NT2/D1 (cell line): ENCODE results near the gene FOXC1.
A peak's percentile ranks its signal among the peaks of the same experiment; 100 is the strongest.

Experiments used
- DNase-seq: peaks from one replicate; pipeline ENCODE4 v3.0.0-alpha.2; 2011; ENCODE audit warnings: low read depth, low spot score
- H3K27me3 ChIP-seq: 2 replicates; pipeline ENCODE4 v1.6.0; 2011; ENCODE audit warnings: mild to moderate bottlenecking; ENCODE audit not compliant: insufficient read length, insufficient read depth
- H3K36me3 ChIP-seq: 2 replicates; pipeline ENCODE4 v1.6.1; 2011; ENCODE audit warnings: mild to moderate bottlenecking, low read length, mixed read lengths; ENCODE audit not compliant: insufficient read depth, insufficient read length
- H3K4me1 ChIP-seq: 2 replicates; pipeline ENCODE4 v1.5.1; 2011; ENCODE audit not compliant: insufficient read depth, insufficient read length
- H3K4me3 ChIP-seq: 2 replicates; pipeline ENCODE4 v1.5.1; 2011; ENCODE audit warnings: low read depth; ENCODE audit not compliant: insufficient read length
- H3K9ac ChIP-seq: 2 replicates; pipeline ENCODE4 v1.6.0; 2011; ENCODE audit warnings: low read depth; ENCODE audit not compliant: insufficient read length
- H3K9me3 ChIP-seq: 2 replicates; pipeline ENCODE4 v1.5.1; 2011; ENCODE audit warnings: mild to moderate bottlenecking, low read length; ENCODE audit not compliant: insufficient read depth
- SUZ12 ChIP-seq: IDR thresholded peaks from 2 replicates; pipeline ENCODE4 v1.6.1; 2011; ENCODE audit not compliant: insufficient read length, insufficient read depth; ENCODE audit errors: extremely low read depth
- YY1 ChIP-seq: IDR thresholded peaks from 2 replicates; pipeline ENCODE4 v1.6.1; 2011; ENCODE audit not compliant: insufficient read length, insufficient read depth
- ZNF274 ChIP-seq: IDR thresholded peaks from 2 replicates; pipeline ENCODE4 v1.6.1; 2011; ENCODE audit warnings: mild to moderate bottlenecking, low read depth, low read length

The FOXC1 gene

DNA sequence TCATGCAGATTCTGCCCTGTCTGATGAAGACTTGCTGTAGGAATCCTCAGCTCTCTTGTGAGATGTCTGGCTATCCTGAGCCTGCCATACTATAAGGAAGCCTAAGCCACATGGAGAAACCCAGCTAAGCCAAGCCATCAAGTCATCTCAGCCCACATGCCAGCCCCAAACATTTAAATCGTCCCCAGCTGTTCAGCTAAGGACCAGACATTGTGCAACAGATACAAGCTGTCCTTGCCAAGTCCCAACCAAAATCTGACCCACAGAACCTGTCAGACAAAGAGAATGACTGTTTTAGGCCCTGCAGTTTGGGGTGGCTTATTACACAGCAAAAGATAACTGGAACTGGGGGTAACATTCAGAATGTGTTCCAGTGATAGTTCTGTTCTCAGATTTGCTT is 36.8 kb upstream of the FOXC1 start:
- peaks cover 10% of the 10 kb centered on the region; the same call in 1 of the 2 replicates for H3K9me3 ChIP-seq
- no peaks in the 10 kb centered on the region for H3K27me3 ChIP-seq
- no peak overlapping the region for H3K9ac ChIP-seq
- H3K4me1 ChIP-seq, result peaks cover 8% of the 10 kb centered on the region
- no peak overlapping the region for H3K4me3 ChIP-seq
- no peak for TF ChIP-seq SUZ12
- no peak for DNase-seq
- H3K36me3 ChIP-seq, result no peaks in the 10 kb centered on the region

DNA sequence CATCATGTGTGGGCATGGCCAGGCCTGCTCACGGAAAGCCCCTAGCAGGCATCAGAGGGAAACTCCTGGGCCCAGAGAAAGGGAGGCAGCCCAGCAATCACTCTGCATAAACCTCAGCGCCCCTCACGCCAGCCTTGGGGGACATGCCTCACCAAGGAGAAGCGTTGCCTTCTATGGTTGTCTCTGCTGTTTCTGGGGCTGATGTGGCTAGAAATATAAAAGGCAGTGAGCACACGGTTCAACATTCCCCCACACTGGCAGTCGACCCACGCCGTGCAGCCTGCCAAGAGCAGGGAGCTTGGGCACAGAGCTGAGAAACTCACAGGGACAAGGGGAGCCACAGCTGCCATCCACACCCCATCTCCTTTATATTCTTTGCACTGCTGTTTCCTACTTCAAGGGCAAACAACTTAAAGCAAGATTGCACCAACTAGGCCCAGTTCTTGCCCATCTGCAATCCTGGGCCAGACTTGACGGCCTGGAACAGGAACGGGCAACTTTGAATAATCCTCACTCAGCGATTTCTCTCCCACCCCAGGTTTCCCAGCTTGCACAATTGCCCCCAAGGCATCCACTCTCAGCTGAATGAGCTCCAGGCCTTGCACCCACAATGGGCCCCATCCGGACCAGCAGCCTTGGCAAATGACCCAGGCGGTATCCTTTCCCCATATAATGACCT is 35.5 kb upstream of the FOXC1 start:
- H3K9me3 ChIP-seq, result peaks cover 10% of the 10 kb centered on the region; the same call in 1 of the 2 replicates
- no peak overlapping the region for H3K4me3 ChIP-seq
- H3K36me3 ChIP-seq, result no peaks in the 10 kb centered on the region
- no peaks in the 10 kb centered on the region for H3K27me3 ChIP-seq
- DNase-seq, result no peak
- peak overlapping the region; percentile 51 for H3K9ac ChIP-seq
- H3K4me1 ChIP-seq, result peaks cover 8% of the 10 kb centered on the region
- no peak for TF ChIP-seq SUZ12
- no peak for TF ChIP-seq ZNF274
- no peak for TF ChIP-seq YY1

- TF ChIP-seq SUZ12 (no peak), ZNF274 (no peak), YY1 (no peak)
- Histone ChIP-seq H3K27me3 (no peaks in the 10 kb centered on the region), H3K4me3 (no peak overlapping the region), H3K9me3 (peaks cover 9% of the 10 kb centered on the region; the same call in 1 of the 2 replicates), H3K36me3 (no peaks in the 10 kb centered on the region), H3K9ac (peak overlapping the region; percentile 16), H3K4me1 (peaks cover 8% of the 10 kb centered on the region)
- peak; percentile 67 for DNase-seq
These were observed 34.9 kb upstream of the FOXC1 start for GRCh38 chr6:1574890-1575209.

- Histone ChIP-seq H3K27me3 (no peaks in the 10 kb centered on the region), H3K4me1 (peaks cover 8% of the 10 kb centered on the region), H3K9ac (peak overlapping the region; percentile 67), H3K36me3 (no peaks in the 10 kb centered on the region), H3K9me3 (peaks cover 3% of the 10 kb centered on the region; the same call in 1 of the 2 replicates), H3K4me3 (no peak overlapping the region)
- TF ChIP-seq ZNF274 (no peak), YY1 (no peak), SUZ12 (no peak)
- no peak for DNase-seq
These were observed 34.3 kb upstream of the FOXC1 start for GRCh38 chr6:1575210-1576041.

DNA sequence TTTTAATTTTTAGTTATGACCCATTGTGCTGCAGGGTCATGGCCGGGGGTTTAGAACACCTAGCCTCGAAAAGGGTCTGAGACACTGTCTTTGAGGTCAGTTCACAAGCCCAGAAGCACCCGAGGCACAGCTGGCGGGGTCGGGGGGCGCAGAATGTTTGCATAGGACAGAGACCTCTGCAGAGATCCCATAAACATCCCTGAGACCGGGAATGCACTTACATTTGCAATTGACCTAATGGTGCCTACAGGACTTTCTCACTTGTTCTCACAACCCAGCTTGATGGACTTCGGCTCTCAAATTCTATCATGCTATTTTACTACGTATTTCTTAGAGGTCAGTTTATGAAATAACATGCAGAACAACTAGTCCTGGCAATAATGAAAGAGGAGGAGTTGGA is 33.5 kb upstream of the FOXC1 start:
- H3K36me3 ChIP-seq, result no peaks in the 10 kb centered on the region
- no peak overlapping the region for H3K9ac ChIP-seq
- no peak for DNase-seq
- peaks cover 8% of the 10 kb centered on the region for H3K4me1 ChIP-seq
- H3K27me3 ChIP-seq, result no peaks in the 10 kb centered on the region
- no peaks in the 10 kb centered on the region; the same call in 1 of the 2 replicates for H3K9me3 ChIP-seq
- H3K4me3 ChIP-seq, result no peak overlapping the region
- TF ChIP-seq SUZ12, result no peak
- no peak for TF ChIP-seq ZNF274

- no peak for DNase-seq
- Histone ChIP-seq H3K9me3 (no peaks in the 10 kb centered on the region), H3K4me3 (no peak overlapping the region), H3K9ac (no peak overlapping the region), H3K36me3 (no peaks in the 10 kb centered on the region), H3K27me3 (no peaks in the 10 kb centered on the region), H3K4me1 (peaks cover 8% of the 10 kb centered on the region)
- TF ChIP-seq ZNF274, result no peak
- no peak for TF ChIP-seq YY1
- no peak for TF ChIP-seq SUZ12
These were observed 33.0 kb upstream of the FOXC1 start for GRCh38 chr6:1576711-1577110.

DNA sequence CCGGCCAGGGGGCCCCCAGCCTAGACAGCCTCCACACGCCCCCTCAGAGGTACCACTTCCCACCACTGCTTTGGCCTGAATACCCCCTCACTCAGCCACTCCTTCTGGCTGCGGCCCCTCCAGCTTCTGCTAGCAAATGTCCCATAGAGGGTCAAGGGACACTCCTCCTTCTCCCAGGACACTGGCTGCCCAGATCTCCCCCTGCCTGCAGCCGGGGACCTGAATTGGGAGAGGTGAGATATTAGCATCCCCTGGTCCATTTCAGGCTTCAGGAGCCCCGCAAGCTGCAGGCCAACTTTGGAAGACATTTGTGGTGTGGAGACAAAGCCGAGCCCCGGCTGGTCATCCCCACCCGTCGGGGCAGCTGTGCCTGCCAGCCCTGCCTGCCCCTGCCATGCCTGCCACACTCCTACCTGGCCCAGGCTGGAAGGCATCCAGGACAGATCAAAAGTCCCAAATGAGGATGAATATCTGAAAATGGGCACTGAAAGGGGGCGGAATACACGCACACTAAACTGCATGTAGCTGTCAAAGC is 32.5 kb upstream of the FOXC1 start:
- Histone ChIP-seq H3K36me3 (no peaks in the 10 kb centered on the region), H3K4me3 (no peak overlapping the region), H3K4me1 (peaks cover 8% of the 10 kb centered on the region), H3K9ac (no peak overlapping the region), H3K27me3 (no peaks in the 10 kb centered on the region), H3K9me3 (no peaks in the 10 kb centered on the region)
- DNase-seq, result no peak
- TF ChIP-seq YY1 (no peak), ZNF274 (no peak), SUZ12 (no peak)
